NOMO-1 (cell line): Measurements from ENCODE around the gene CALM3.

Source experiments
- DNase-seq, 2 experiments: peaks; one replicate each; lab custom pipeline; 2025; ENCODE audit not compliant: unreplicated experiment in 2 of 2; lab: John Stamatoyannopoulos, UW

The CALM3 gene

DNA sequence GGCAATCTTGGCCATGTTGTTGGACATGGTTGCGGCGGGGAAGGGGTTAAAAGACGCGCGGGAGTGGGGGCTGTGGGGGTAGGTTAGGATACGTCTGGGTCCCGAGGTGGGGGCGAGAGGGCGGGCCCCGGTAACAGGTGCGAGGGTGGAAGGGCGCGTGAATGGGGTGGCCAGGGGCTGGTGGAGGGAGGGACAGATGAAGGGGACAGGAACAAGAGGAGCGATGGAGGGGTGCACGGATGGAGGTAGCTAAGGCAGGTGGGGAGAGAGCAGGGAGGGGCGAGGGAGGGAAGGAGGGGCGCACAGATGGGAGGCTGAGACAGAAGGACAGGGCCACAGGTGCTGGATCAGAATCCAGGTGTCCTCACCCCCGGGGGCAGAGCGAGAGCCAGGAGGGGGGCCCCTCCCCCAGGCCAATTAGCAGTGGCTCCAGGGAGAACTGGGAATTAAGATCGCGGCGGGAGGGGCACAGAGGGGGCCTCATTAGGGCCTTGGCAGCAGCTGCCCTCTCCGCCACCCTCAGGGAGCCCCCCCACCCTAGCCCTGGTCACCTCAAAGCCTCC, 33.6 kb downstream of the CALM3 start:
- no peak for DNase-seq

DNA sequence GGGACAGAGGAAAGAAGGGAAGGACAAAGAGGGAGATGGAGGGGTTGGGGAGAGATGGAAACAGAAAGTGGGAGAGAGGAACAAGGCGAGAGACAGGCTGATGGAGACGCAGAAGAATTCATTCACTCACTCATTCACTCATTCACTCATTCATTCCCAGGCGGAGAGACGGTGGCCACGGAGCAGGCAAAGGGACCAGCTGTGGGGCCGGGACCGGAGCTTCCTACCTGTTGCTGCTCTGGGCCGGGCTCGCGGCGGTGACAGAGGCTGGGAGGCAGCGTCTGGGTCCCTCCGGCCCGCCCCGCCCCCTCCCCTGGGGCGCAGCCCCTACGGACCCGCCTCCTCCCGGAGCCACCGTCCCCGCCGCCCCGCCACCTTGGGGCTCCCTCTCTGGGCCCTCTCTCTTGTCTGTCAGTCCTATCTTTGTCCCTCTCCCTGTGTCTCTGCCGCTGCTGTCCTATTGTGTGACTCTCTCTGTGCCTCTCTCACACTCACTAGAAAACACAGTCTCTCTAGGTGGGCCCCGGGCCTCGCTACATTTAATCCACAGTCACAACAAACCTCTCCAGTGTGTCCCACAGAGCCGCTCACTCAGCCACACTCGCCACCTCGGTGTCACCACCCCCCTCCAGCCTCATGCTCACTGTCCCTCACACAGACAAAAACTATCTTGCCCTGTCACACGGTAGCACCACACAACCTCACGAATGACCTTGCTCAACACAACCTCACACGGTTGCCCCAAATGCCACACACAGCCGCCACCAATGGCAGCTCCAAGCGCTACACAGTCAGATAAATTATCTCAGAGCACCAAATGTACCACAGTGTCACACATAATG, 35.0 kb downstream of the CALM3 start, which contains the start of gene GNG8:
TSS of gene GNG8 (minus strand) at position 283 of the 842 bp plus-strand sequence. CDS start 1,520 bp downstream, outside the sequence.
- no peak for DNase-seq

DNA sequence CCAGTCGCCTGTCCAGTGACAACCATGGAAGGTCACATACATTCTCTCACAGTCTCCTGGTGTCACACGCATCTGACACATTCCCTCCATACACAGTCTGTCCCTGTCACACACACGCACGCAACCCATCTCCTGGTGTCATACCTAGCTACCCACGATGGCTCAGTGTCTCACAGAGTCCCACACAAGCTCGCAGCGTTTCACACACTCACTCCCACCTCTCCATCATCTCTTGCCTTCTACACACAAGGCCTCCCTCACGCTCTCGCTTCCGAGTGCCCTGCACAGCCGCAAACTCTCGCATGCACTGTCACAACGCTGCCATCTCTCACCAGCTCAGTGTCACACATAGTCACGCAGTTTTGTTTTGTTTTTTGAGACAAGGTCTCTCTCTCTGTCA, 36.1 kb downstream of the CALM3 start:
- no peak for DNase-seq

DNA sequence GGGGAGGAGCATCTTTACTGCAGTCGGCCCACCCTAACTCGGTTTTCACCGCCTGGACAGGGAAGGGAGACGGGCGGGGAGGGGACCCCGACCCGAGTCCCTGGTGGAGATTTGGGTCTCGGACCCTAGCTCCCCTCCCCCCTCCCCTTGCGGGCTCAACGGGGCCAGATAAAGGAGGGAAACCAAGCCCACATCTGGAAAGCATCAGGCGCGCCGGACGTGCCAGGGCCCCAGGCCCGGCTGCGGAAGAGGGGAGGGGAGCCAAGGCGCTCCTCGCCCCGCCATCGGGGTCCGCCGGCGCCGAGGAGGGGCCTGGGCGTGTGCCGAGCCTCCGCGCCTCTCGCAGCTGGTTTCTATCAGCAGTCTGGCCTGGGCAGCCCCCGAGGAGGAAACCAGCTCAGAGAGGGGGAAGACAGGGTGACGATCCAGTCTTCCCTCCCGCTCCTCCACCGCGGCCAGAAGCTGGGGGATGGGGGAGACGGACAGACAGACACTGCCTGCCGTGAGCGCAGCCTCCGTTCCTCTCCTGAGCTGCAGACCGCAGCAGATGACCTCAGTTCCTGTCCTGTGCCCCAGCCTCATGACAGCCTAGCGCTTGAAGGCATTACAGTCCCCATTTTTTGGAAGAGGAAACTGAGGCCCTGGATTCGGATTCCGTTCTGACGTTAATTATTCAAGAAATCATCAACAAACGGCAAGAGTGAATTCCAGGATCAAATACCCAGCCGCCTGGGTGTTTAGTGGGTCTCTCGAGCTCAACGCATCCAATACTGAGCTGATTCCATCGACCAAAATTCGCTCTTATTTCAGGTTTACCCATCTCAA, 38.4 kb downstream of the CALM3 start:
- DNase-seq: peak in 1 of 2 experiments; percentile 55

DNA sequence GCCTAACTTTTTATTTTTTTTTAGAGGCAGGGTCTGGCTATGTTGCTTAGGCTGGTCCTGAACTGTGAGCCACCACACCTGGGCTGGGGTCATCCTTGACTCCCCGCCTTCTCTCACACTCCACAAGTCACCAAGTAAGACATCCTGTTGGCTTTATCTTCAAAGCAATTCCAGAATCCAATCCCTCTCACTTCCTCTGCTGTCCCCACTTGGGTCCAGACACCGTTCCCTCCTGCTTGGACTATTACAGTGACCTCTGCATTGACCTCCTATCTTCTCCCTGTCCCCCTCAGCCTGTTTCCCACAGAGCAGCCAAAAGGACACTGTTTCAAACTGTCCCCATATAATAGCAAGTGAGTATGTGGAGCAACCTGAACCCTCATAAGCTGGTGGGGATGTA, 39.5 kb downstream of the CALM3 start:
- no peak for DNase-seq

DNA sequence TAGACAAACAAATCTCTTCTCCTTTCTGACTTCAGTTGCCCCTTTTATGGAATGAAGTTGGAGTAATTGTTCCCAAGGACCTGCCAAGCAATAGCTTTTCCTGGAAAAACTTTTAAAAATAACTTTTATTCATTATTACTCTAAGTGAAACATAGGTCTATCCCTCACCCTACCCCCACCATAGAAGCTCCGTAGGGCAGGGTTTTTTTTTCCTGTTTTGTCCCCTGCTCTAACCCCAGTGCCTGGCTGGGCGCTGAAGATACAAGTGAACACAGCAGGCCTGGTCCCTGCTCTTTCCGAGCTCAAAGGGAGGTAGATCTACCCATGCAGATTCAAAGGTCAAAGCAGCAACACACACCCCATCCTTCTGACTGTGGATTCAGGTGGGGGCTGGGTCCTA, 43.6 kb downstream of the CALM3 start:
- DNase-seq: no peak

DNA sequence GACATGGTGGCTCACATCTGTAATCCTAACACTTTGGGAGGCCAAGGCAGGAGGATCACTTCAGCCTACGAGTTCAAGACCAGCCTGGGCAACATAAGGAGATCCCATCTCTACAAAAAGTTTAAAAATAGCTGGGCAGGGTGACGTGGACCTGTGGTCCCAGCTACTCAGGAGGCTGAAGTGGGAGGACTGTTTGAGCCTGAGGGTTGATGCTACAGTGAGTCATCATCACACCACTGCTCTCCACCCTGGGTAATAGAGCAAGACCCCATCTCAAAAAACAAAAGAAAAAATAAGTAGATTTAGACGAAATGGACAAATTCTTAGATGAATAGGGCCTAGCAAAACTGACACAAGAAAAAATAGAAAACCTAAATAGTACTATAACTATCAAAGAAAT, 45.3 kb downstream of the CALM3 start:
- DNase-seq: no peak

DNA sequence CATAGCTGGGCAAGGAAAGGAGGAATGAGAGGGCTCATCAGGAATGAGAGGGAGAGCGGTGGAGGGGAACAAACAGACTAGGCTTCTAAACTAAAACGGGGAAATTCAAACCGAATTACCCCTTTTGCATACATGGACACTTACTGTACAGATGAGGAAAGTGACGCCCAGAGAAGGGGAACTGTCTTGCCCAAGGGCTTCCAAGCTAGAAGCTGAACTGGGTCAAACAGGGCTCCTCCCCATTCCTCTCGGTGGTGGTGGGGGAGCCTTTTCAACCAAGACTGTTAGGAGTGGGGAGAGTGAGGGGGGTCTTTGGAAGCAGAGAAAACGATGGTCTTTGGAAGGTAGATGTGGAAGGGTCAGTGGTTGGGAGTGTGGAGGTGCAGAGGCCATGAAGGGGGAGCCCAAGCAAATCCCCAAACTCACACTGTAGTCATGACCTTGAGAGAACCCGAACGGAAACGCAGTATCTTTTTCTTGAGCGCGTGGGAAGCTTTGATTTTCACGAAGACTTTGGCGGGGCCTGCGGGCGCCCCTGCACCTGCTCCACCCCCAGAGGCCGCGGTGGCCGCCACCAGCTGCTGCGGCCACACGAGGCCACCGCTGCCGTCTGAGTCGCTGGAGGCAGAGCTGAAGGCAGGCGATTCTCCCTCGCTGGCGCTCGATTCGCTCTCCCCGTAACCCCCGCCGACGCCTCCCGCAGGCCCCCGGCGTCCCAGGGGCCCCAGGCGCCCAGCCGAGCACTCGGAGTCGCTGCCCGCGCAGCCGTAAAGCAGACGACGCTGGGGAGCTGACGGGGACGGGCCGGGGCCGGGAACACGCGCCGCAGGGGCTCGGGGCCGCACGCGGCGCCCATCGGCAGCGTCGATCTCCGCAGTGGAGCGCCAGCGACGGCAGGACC, 47.2 kb downstream of the CALM3 start:
- DNase-seq: peak in 1 of 2 experiments; percentile 40

DNA sequence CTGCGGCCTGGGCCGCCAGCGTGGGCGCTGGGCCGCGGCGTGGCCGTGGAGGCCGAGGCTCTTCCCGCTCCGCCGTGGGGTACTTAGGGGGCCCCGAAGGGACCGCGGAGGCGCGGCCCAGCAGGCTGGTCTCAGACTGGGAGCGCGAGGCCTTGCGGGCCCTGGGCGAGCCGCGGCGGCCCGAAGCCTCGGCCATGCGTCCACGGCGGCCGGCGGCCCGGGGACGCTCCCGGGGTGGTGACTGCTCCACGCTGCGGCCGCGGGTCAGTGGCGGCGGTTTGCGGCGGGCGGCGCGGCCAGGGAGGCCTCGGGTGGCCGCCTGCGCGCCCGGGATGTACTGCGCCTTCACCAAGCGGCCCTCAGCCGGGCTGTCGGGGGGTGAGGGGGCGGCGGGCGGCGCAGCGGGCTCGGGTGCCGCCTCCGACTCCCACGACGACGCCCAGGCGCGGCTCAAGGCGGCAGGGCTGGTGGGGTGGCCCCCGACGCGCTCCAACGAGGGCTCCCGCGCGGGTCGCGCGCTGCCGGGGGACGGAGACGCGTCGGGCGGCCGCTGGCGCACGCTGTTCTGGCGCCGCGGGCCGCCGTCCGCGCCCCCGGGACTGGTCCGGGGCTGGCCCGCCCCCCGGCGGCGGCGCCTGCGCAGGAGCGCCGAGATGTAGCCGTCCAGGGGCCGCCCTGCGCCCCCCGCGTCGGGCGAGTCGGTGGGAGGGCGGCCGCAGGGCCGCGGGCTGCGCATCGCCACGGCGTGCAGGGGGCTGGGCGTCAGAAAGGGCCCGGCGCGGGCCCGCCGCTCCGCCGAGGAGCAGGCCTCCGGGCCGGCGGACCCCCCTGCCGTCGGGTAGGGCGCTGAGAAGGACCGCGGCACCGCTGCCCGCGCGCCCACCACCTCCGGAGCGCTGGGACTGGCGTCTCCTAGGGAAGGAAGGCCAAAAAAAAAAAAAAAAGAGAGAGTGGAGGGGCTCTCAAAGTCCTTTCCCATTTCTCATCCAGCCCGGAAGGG, 48.1 kb downstream of the CALM3 start:
- no peak for DNase-seq

DNA sequence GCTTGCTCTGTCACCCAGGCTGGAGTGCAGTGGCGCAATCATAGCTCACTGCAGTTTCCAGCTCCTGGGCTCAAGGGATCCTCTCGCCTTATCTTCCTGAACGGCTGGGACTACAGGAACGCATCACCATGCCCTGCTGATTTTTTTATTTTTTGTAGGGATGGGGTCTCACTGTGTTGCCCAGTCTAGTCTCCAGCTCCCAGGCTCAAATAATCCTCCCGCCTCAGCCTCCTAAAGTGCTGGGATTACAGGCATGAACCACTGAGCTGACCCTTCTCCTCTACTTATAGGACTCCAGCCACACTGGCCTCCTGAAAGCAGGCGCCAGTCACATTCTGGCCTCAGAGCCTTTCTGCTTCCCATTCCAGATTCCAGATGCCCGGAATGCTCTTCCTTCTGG, 49.3 kb downstream of the CALM3 start:
- DNase-seq: no peak

DNA sequence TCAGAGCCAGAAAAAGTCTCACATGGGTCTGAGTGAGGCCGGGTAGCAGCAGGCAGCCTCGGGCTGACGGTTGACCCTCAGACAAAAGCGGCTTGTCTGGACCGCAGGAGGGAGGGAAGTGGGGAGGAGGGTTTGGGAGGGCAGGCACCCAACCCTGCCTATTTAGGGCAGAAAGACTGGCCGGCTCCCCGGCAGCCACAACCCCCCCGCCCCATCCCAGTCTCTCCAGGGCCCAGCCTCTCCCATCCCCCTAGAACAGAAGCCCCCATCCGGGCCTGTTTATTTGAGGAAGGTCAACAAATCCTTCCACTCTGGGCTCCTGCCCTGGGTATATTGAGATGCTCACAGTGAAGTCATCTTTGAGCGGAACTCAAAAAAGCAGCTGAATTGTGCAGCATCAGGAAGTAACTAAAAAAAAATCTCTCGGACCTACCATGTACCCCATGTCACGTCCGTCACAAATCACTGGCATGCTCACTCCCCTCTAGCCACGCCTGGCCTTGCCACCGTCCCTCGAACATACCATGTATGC, 53.6 kb downstream of the CALM3 start:
- peak in 1 of 2 experiments; percentile 35 for DNase-seq

DNA sequence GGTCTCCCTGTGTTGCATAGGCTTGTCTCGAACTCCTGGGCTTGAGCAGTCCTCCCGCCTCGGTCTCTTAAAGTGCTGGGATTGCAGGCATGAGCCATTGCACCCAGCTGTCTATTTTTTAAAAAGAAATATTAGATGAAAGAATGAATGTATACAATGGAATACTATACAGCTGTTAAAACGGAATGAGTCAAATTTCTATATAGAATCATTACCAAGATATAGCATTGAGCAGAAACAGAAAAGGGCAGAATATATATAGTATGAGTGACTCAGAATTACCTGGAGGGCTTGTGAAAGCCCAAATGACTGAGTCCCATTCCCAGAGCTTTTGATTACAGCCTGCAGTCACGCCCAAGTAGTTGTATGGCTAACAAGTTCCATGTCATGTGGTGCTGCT, 55.4 kb downstream of the CALM3 start:
- DNase-seq: no peak

DNA sequence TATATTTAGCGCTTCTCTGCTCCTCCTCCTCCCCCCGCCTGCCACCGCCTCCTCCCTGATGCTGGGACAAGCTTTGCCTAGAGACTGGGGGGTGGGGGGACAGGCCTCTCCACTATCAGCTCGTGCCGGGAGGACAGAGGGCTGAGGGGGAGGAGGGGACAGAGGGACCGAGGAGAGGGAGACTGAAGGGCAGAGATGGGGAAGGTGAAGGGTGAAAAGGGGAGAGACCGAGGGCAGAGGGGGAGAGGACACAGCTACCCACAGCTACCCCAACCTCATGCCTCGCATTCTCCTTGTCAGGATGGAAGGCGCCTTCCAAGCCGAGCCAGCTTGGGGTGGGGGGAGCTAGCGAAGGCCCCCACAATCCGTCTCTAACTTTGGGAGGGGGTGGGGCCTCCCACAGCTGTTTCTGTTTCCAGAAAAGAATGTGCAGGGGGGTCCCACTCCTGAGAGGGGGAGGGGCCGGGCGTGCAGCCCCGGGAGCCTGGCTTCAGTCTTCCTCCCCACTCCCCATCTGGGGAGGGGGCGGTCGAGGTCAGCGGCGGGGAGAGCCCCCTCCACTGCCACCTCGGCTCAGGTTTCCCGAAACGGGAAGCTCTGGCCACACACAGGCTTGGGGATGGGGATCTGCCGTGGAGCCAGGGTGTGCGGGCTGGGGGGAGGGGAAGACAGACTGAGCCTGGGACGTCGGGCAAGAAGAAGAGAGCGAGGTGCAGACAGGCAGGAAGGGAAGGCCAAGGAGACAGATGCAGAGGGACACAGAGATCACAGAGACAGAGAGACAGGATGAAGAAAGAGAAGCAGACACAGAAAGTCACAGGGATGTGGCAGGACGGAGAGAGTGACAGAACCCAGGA, 58.2 kb downstream of the CALM3 start:
- no peak for DNase-seq

DNA sequence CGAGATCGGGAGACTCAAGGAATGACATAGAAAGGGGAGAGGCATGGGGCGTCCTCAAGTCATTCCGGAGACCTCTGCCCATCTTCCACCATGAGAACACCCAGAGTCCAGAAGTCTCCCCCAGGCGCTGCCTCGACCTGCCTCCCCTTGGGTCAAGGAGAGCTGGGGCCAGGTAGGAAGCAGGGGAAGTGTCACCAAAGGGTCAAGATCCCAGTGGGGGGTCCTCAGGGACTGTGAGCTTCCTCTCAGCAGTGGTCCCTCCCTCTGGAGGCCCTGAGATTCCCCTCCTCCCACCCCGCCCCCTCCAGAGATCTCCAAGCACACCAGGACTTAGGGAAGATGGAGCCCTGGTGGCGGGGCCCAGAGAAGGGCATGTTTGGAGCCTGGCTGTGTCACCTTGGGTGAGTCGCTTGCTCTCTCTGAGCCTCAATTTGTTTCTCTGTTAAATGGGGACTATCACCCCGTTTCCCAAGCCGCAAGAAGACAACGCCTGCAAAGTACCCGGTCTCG, 58.9 kb downstream of the CALM3 start:
- no peak for DNase-seq
